ENCODE data around the gene PLEKHA8.

PLEKHA8 gene

GRCh38 chr7:30028216-30028748, at the start of gene PLEKHA8:
PLEKHA8 (plus strand) TSS chr7:30028412; CDS start chr7:30028763, 351 bp downstream.
- Mint-ChIP-seq H3K27ac (peak within 1 kb of the TSS; percentile 89), H3K36me3 (ENCODE audit: low read depth) (peaks cover 2% of the 10 kb centered on the region), H3K9me3 (no peaks in the 10 kb centered on the region), H3K27me3 (ENCODE audit: low read depth) (no peaks in the 10 kb centered on the region), H3K4me3 (no peak within 1 kb of the TSS), H3K4me1 (ENCODE audit: low read depth) (peaks cover 22% of the 10 kb centered on the region)
- peak; percentile 90 for DNase-seq (ENCODE audit: low spot score)

- Mint-ChIP-seq H3K27ac (no peak overlapping the region), H3K9me3 (no peaks in the 10 kb centered on the region), H3K27me3 (ENCODE audit: low read depth) (peaks cover 31% of the 10 kb centered on the region), H3K4me1 (ENCODE audit: low read depth) (no peaks in the 10 kb centered on the region), H3K4me3 (no peak overlapping the region), H3K36me3 (ENCODE audit: low read depth) (no peaks in the 10 kb centered on the region)
- no peak for DNase-seq (ENCODE audit: low spot score)
Observed at GRCh38 chr7:29980151-29980550, 48.1 kb upstream of the PLEKHA8 start.

- H3K27ac Mint-ChIP-seq = no peak overlapping the region
- no peaks in the 10 kb centered on the region for H3K9me3 Mint-ChIP-seq
- peaks cover 6% of the 10 kb centered on the region for H3K4me1 Mint-ChIP-seq (ENCODE audit: low read depth)
- H3K27me3 Mint-ChIP-seq (ENCODE audit: low read depth) = peaks cover 53% of the 10 kb centered on the region
- DNase-seq (ENCODE audit: low spot score) = no peak
- H3K36me3 Mint-ChIP-seq (ENCODE audit: low read depth) = no peaks in the 10 kb centered on the region
- H3K4me3 Mint-ChIP-seq = no peak overlapping the region
Observed at GRCh38 chr7:29987083-29987482, 41.1 kb upstream of the PLEKHA8 start.

- Mint-ChIP-seq H3K4me1 (ENCODE audit: low read depth) (peaks cover 6% of the 10 kb centered on the region), H3K27me3 (ENCODE audit: low read depth) (peaks cover 59% of the 10 kb centered on the region), H3K27ac (no peak overlapping the region), H3K9me3 (peaks cover 5% of the 10 kb centered on the region), H3K4me3 (peak overlapping the region; percentile 55), H3K36me3 (ENCODE audit: low read depth) (no peaks in the 10 kb centered on the region)
- no peak for DNase-seq (ENCODE audit: low spot score)
Observed at GRCh38 chr7:29987811-29988317, 40.3 kb upstream of the PLEKHA8 start.

GRCh38 chr7:29988424-29989256, 39.6 kb upstream of the PLEKHA8 start:
- Mint-ChIP-seq H3K4me1 (ENCODE audit: low read depth) (peaks cover 6% of the 10 kb centered on the region), H3K27me3 (ENCODE audit: low read depth) (peaks cover 63% of the 10 kb centered on the region), H3K9me3 (peaks cover 6% of the 10 kb centered on the region), H3K27ac (no peak overlapping the region), H3K36me3 (ENCODE audit: low read depth) (no peaks in the 10 kb centered on the region), H3K4me3 (peak overlapping the region; percentile 55)
- DNase-seq (ENCODE audit: low spot score) = peak; percentile 6

GRCh38 chr7:29989257-29989995, 38.8 kb upstream of the PLEKHA8 start, which contains the start of gene SCRN1:
SCRN1 (minus strand) TSS chr7:29989801; CDS start chr7:29969067, 20,734 bp downstream.
- no peaks in the 10 kb centered on the region for H3K36me3 Mint-ChIP-seq (ENCODE audit: low read depth)
- peak within 1 kb of the TSS; percentile 60 for H3K4me3 Mint-ChIP-seq
- peak; percentile 4 for DNase-seq (ENCODE audit: low spot score)
- H3K27ac Mint-ChIP-seq = no peak within 1 kb of the TSS
- peaks cover 6% of the 10 kb centered on the region for H3K9me3 Mint-ChIP-seq
- peaks cover 67% of the 10 kb centered on the region for H3K27me3 Mint-ChIP-seq (ENCODE audit: low read depth)
- peaks cover 6% of the 10 kb centered on the region for H3K4me1 Mint-ChIP-seq (ENCODE audit: low read depth)

- no peak overlapping the region for H3K27ac Mint-ChIP-seq
- H3K9me3 Mint-ChIP-seq = peaks cover 7% of the 10 kb centered on the region
- H3K27me3 Mint-ChIP-seq (ENCODE audit: low read depth) = peaks cover 65% of the 10 kb centered on the region
- no peak for DNase-seq (ENCODE audit: low spot score)
- H3K4me3 Mint-ChIP-seq = no peak overlapping the region
- no peaks in the 10 kb centered on the region for H3K36me3 Mint-ChIP-seq (ENCODE audit: low read depth)
- H3K4me1 Mint-ChIP-seq (ENCODE audit: low read depth) = peaks cover 6% of the 10 kb centered on the region
Observed at GRCh38 chr7:29990931-29991330, 37.3 kb upstream of the PLEKHA8 start.

- peaks cover 6% of the 10 kb centered on the region for H3K4me1 Mint-ChIP-seq (ENCODE audit: low read depth)
- no peak overlapping the region for H3K4me3 Mint-ChIP-seq
- peaks cover 17% of the 10 kb centered on the region for H3K9me3 Mint-ChIP-seq
- H3K27ac Mint-ChIP-seq = no peak overlapping the region
- H3K27me3 Mint-ChIP-seq (ENCODE audit: low read depth) = peaks cover 73% of the 10 kb centered on the region
- no peaks in the 10 kb centered on the region for H3K36me3 Mint-ChIP-seq (ENCODE audit: low read depth)
- DNase-seq (ENCODE audit: low spot score) = no peak
Observed at GRCh38 chr7:29991937-29992336, 36.3 kb upstream of the PLEKHA8 start.

- Mint-ChIP-seq H3K27ac (no peak overlapping the region), H3K4me3 (no peak overlapping the region), H3K27me3 (ENCODE audit: low read depth) (peaks cover 69% of the 10 kb centered on the region), H3K36me3 (ENCODE audit: low read depth) (no peaks in the 10 kb centered on the region), H3K9me3 (peaks cover 22% of the 10 kb centered on the region), H3K4me1 (ENCODE audit: low read depth) (peaks cover 6% of the 10 kb centered on the region)
- DNase-seq (ENCODE audit: low spot score) = no peak
Observed at GRCh38 chr7:29993140-29993539, 35.1 kb upstream of the PLEKHA8 start.

- DNase-seq (ENCODE audit: low spot score) = no peak
- Mint-ChIP-seq H3K27ac (no peak overlapping the region), H3K9me3 (peaks cover 22% of the 10 kb centered on the region), H3K36me3 (ENCODE audit: low read depth) (no peaks in the 10 kb centered on the region), H3K27me3 (ENCODE audit: low read depth) (peaks cover 60% of the 10 kb centered on the region), H3K4me3 (no peak overlapping the region), H3K4me1 (ENCODE audit: low read depth) (no peaks in the 10 kb centered on the region)
Observed at GRCh38 chr7:29995652-29996051, 32.6 kb upstream of the PLEKHA8 start.

GRCh38 chr7:29996321-29996720, 31.9 kb upstream of the PLEKHA8 start:
- no peak overlapping the region for H3K4me3 Mint-ChIP-seq
- H3K27ac Mint-ChIP-seq = no peak overlapping the region
- H3K36me3 Mint-ChIP-seq (ENCODE audit: low read depth) = no peaks in the 10 kb centered on the region
- peaks cover 22% of the 10 kb centered on the region for H3K9me3 Mint-ChIP-seq
- peaks cover 53% of the 10 kb centered on the region for H3K27me3 Mint-ChIP-seq (ENCODE audit: low read depth)
- no peaks in the 10 kb centered on the region for H3K4me1 Mint-ChIP-seq (ENCODE audit: low read depth)
- DNase-seq (ENCODE audit: low spot score) = no peak

GRCh38 chr7:29998489-29998888, 29.7 kb upstream of the PLEKHA8 start:
- Mint-ChIP-seq H3K9me3 (peaks cover 16% of the 10 kb centered on the region), H3K4me3 (no peak overlapping the region), H3K27me3 (ENCODE audit: low read depth) (peaks cover 33% of the 10 kb centered on the region)

GRCh38 chr7:30001998-30002397, 26.2 kb upstream of the PLEKHA8 start:
- no peak for DNase-seq (ENCODE audit: low spot score)
- Mint-ChIP-seq H3K4me1 (ENCODE audit: low read depth) (no peaks in the 10 kb centered on the region), H3K36me3 (ENCODE audit: low read depth) (no peaks in the 10 kb centered on the region), H3K4me3 (no peak overlapping the region), H3K27me3 (ENCODE audit: low read depth) (peaks cover 13% of the 10 kb centered on the region), H3K9me3 (peaks cover 5% of the 10 kb centered on the region), H3K27ac (no peak overlapping the region)

More at GRCh38 chr7:29998489-29998888, 29.7 kb upstream of the PLEKHA8 start:
- Mint-ChIP-seq H3K27ac (no peak overlapping the region), H3K36me3 (ENCODE audit: low read depth) (no peaks in the 10 kb centered on the region), H3K4me1 (ENCODE audit: low read depth) (no peaks in the 10 kb centered on the region)
- DNase-seq (ENCODE audit: low spot score) = no peak

GRCh38 chr7:30003098-30003497, 25.1 kb upstream of the PLEKHA8 start:
- Mint-ChIP-seq H3K36me3 (ENCODE audit: low read depth) (no peaks in the 10 kb centered on the region), H3K4me1 (ENCODE audit: low read depth) (no peaks in the 10 kb centered on the region), H3K9me3 (no peaks in the 10 kb centered on the region), H3K27ac (no peak overlapping the region), H3K4me3 (no peak overlapping the region), H3K27me3 (ENCODE audit: low read depth) (peaks cover 6% of the 10 kb centered on the region)
- no peak for DNase-seq (ENCODE audit: low spot score)

All from T-helper 2 cell treated with Interferon-gamma antibody and Interleukin-4, amounts not matched to agents 5 μg/mL and 100 μg/mL, for 36 hours (primary cell).